GM20431 (cell line): Measurements from ENCODE around the gene ITPRID1.

Experiments used
- in situ Hi-C: fragments of 300-500 bp; cut with MseI, MboI; formaldehyde crosslinking; loops from one replicate; pipeline ENCODE4 v1.15.0; 2020; ENCODE audit warnings: low sequenced_read_pairs; ENCODE audit not compliant: unreplicated experiment

The ITPRID1 gene

DNA sequence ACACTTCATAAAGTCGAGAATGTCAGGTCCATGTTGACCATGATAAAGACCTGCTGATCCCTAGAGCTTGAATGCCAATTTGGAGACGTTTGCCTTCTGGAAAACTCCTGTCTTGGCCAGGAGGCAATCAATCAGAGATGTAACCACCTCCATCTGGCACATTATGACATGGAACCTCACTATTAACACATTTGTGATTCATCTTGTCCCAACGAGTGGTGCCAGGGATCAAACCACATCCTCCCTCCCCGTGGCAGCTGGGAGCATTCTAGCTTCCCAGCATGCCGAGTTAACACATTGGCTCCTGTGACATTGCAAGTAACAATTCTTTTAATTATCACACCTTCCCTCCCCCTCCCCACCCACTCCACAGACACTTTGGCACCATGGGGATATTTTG, 89.2 kb downstream of the ITPRID1 start:
- in situ Hi-C loops: no loop called here

DNA sequence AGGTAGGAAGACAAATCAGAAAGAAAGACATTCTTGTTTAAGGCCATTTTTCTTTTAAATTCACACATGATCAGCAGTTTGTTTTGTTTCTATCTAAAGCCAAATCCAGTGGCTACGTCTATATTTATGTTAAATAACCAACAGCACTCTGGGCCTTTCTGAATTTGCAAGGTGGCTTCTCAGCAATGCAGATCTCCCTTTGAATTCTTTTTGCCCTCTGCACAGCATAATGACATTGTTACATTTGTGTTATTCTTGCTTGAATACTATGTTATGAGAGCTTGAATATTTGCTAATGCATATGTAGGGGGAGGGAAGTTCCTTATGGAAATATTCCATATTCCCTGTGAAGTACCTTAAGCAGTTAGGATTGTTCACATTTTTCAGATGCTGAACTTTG, 99.7 kb downstream of the ITPRID1 start:
- in situ Hi-C loops: no loop called here

DNA sequence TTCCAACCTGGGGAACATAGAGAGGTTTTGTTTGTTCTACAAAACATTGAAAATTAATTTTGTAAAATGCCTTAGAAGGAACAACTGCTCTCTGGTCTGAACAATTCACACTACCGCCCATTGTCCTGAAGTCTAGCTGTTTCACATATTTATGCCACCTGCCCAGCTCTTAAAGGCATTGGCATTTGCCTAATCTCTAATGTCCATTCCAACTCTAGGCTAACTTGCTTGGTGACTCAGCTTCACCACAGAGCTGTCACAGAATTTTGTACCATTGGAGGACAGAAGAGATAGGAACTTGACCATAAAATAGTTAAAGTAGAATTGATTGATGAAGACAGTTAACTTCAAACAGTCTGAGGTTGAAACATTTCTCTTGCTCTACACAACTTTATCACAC, 119.6 kb downstream of the ITPRID1 start:
- in situ Hi-C loops: no loop called here

DNA sequence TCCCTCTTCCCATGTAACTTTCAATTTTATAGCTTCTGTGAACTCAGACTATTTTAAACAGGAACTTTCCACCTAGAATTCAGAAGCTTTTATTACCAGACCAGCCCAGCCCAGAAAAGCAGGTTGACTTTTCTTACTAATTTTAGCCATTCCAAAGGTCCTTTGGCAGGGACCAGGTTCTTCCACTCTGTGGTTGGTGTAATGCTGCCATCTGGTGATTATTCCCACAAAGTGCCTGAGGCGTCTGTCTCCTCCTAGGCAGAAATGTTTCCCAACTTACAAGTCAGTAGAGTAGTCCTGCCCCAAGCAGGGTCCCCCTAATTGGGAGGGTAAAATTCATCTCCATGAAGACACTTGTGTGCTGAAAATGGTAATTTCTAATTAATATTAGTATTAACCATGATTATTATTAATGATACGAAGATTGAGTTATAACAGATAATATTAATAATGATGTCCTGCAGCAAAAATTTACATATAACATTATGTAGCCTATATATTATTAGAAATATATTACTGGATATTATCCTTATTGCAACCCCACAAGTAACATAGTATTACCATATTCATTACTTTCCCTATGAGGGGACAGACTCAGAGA, 120.1 kb downstream of the ITPRID1 start:
- in situ Hi-C loops: no loop called here

DNA sequence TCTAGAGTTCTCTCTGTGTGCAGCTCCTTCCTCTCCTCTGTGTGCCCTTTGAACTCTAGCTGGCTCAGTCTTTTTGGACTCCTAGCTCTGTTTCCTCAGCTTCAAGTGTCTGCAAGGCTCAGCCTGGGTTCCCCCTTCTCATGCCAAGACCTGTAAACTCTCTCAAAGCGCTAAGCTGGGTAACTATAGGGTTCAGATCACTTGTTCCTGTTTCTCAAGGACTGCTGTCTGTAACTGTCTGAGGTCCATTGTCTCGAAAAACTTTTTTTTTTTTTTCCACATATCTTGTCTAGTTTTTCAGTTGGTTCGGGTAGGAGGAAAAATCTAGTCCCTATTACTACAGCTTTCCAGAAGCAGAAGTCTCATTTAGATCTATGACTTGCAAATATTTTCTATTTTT, 126.5 kb downstream of the ITPRID1 start:
- in situ Hi-C loops: no loop called here

DNA sequence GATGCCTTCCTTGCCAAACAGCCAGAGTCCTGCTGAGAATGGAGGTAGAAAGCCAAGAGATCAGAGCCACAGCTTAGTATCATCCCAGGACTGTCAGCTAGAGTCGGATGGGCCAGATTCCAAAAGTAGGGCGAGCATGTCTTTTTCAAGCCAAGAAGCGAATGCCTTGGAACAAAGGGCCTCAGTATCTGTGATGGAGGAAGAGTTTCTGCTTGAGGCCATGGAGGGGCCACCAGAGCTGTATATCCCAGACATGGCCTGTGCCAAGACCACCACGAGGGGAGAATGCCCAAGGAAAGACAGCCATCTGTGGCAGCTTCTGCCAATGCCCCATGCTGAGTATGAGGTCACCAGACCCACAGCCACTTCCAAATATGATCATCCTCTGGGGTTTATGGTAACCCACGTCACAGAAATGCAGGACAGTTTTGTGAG, 128.8 kb downstream of the ITPRID1 start:
- in situ Hi-C loops: no loop called here

DNA sequence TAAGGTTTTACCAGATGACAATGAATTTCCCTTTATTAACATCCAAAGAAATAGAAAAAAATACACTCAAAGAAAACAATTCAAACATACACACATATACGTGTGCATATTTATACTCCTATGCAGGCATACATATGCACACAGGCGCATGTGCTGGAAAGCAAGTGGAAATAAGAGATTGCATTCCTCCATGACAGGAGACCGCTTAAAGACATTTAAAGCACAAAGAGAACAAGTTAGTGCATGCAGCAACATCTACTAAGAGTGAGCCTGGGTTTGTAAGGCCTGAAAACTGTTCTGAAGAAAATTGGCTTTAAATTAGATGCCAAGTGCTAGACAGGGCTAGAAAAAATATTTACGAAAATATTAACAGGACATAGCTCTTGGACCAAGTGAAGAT, 133.1 kb downstream of the ITPRID1 start:
- in situ Hi-C loops: no loop called here

DNA sequence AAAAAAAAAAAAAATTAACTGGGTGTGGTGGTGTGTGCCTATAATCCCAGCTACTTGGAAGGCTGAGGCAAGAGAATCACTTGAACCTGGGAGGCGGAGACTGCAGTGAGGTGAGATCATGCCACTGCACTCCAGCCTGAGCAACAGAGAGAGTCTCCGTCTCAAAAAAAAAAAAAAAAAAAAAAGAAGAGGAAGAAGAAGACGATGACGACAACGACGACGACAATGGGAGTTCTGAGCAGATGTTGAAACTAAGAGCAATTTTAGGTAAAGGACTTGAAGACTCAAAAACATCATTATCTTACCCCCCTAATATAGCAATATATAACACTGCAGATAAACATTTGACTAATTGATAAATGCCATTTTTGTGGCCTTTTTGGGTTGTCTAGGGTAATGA, 133.6 kb downstream of the ITPRID1 start:
- in situ Hi-C loops: no loop called here

DNA sequence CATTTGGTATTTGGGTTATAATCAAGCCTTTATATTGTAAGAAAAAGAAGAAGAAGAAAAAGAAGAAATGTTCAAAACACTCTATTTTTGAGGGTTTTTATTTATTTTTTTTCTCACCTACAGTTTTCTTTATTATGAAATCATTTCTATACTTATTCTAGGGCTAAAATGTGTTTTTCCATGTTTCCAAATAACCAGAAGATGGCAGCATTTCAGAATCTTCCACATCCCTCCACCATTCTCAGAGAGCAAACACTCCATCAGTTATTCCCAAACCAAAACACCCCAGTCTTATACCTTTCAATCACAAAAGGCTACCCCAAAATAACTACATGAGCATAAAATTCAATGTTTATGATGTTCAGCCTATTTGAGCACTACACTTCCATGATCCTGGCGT, 134.4 kb downstream of the ITPRID1 start:
- in situ Hi-C loops: no loop called here

DNA sequence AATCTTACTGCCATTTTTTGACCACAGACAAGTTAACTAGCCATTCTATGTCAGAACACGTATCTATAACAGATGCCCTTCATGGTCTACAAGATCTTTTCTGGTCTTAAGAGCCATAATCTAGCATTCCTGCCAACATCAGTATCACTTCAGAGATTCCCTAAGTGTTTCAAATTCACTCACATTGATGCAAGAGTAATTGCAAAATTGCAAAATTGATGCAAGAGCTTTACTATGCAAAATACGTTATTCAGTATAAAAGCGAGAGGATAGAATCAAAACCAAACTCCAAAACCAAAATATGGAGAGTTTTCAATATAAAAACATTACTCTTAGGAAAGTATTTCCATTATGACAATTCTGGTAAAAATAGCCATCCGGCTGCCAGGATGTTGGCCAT, 135.0 kb downstream of the ITPRID1 start:
- in situ Hi-C loops: no loop called here

DNA sequence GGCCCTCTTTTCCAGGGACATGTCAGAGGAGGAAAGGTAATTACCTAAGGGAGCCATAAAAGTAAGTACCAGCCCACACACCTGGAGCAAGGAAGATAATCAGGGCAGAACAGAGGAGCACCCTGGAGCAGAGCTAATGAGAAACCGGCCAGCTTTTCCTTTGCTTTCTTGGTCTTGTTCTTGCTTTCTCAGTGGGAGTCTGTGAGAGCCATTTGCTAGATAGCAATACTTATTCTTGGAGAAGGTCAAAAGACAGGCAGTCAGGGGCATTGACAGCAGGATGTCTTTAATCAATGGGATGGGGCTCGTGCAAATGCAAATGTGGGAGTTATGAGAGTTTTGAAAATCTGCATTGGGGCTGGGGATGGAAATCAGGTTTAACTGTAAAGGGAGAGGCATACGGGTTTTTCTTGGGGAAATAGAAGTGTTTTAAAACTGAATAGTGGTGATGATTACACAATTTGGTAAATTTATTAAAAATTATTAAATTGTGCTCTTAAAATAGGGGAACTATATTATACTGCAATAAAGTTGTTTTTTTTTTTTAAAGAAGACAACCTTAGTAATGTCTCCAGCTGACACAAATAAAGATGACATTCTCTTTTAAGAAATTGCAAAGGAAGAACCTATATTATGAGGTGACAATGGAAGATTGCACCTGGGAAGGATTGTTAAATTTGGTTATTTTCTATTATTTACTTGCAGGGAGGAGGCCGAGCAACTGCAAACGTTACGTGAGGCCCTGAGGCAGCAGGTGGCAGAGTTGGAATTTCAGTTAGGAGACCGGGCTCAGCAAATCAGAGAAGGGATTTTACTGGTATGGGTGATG, 137.6 kb downstream of the ITPRID1 start:
- in situ Hi-C loops: no loop called here

DNA sequence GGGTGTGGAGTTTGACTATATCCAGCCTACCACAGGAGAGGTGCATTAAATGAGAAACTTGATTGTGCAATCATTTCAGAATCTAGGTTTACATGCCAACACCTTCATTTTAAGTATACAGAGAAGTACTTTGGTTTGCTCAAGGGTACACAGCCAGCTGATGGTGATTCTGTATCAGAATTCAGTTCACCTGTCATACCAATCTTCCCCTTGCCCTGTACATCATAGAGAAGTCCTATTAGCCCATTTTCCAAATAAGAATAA, 138.1 kb downstream of the ITPRID1 start:
- in situ Hi-C loops: no loop called here

DNA sequence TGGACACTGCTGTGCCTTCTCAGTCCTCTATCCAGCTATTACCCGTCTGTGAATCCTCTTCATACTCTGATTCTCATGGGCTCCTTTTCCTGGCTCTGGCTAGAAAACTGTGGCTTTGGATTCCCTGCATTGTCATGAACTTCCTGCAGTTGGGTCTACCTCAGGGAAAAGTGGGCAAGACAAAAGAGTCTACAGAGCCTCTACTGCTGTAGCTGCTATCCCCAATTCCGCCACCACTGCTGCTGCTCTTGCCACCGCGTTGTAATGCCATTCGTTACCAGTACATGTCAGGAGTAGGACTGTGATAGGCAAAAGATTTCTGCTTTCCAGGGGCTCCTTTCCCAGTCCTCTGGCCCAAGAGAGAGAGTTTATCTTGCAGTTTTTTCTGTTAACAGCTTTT, 149.2 kb downstream of the ITPRID1 start:
- in situ Hi-C loops: no loop called here

DNA sequence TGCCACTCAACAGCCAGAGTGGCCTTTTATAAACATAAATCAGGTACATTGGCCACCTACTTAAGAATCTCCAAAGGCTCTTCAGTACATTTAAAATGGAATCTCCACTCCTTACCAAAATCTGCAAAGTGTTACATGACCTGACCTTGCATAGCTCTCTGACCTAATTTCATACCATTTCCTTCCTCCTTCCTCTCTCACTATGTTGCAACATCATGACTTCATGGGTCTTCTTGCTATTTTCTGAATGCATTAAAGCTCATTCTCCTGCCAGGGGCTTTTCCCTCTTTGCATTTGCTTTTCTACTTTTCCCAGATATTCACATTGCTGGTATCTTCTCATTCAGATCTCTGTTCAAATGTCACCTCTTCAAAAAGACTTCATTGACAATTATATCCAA, 151.0 kb downstream of the ITPRID1 start:
- in situ Hi-C loops: no loop called here

DNA sequence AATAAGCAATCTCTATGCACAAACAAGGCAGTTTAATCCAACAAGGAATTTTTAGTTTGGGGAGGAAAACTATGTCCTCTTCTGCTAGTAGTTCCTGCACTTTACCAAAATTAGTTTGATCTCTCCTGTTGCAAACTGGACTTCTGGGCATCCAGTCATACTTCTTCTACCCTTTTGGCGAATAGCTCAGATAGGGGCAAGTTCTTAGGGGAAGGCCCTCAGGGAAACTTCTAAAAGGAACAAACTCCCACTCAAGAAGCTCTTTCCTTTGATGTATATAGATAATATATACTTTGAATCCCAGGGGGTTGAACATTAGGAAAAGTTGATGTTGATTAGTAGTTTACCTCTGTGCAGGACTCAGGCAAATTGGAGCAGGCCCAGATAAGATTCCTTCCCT, 151.7 kb downstream of the ITPRID1 start:
- in situ Hi-C loops: no loop called here

DNA sequence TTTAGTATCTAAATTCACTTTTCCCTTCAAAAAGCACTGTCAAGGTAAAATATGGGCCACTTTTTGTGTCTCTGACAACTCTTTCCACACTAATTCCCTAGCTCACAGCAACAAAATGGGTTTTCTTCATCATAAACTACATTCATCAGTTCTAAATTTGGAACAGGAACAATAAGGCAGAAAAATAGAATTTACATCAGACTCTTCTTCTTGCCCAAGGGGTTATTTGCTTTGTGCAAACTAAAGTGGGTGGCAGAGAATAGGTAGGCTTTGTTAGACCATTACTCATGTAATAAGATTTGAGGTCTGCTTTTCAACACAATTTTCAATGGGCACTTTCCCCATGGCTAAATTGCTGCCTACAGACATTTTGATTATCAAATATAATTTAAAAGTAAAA, 155.6 kb downstream of the ITPRID1 start:
- in situ Hi-C loops: no loop called here

DNA sequence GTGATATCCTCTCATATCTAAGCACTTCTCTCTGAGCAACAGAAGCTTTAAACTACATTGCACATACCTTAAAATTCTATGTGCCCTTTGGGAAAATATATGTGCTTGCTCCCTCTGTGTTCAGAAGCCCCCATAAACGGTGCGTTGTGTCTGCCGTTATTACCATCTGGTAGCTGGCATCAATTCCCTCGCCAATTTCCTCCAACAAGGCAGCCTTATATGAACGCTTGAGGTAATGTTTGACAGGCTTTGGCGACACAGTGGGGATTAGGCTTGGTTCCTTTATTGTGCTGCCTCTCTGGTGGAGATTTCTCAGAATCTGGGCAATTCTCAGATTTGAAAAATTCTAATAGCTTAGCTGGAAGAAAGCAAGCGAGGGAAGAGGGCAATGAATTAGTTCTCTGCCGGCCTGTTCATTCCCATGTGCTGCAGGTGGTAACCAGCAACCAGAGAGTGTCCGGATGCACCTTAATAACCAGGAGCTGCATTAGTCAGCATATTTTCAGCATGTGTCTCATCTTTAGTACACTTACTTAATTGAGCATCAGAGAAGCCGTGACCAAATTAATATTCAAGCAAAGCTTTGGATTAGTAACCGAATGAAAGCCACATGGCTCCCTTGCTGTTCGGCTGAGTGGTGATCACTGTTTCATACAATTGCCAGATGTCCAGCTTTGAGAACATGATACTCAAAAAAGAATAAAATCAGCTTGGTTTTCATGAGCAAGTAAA, 165.8 kb downstream of the ITPRID1 start:
- in situ Hi-C loops: no loop called here

DNA sequence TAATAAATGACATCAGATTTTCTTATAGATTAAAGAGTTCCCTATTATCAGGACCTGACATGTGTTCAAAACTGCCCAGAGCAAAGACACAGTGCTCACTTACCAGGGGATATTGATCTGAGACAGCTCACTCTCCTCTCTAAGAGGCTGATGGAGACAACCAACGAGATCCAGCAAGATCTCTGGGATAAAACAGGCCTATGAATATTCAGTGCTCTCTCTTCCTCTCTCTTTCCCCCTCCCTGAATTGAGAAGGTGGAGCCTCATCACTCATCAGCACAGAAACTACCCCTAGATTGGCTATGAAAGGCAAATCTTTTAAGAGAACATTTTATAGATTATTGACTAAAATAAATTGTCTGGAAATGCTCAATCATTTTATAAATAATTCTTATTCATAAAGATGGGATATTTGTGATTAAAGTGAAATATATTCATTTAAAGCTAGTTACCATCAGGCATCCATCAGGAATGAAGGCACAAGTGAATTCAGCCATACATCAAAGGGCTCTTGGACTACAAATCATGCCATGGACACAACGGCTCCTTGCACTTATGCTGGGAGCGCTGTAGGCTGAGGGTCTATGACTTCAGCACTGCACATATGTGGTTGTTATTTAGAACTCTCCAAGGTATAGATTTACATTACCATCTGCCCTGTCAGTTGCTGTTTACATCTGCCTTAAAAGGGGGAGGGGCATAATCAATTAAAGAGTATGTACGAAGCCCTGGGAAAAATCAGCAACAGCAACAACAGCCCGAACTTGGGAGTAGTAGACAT, 169.7 kb downstream of the ITPRID1 start:
- in situ Hi-C loops: no loop called here

DNA sequence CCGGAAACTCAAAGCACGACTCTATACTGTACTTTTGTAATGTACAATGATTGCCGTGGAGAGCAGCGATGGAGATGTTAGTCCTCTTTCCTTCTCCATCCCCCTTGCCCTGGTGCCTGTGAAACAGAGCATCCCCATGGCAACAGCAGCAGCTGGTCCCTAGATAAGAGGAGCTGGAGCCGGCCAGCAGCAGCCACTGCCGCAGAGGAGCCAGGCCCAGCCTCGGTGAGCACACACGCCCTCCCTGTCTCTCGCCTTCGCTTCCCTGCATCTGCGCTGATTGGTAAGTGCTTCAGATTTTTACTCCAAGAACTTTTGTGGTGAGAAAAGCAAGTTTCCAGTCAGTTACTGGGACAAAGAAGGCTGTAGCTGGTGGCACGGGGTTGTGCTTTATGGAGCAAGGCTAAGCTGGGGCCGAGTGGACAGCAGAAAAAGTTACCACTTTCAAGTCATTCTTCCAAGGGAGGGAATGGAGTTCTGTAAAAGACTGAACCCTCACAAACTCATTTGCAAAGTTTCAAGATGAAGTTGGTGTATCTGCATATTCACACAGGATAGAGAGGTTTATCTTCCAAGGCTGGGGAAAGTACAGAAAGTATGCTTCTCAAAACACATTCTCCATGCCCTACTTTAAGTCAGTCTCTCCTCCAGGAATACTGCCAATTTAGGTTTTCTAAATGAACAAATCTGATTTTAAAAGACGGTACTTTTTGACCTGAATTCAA, 173.3 kb downstream of the ITPRID1 start, which contains the start of gene PPP1R17:
PPP1R17 (plus strand) TSS at position 192 of the 725 bp plus-strand sequence. CDS start 5,227 bp downstream, outside the sequence.
- in situ Hi-C loops: no loop called here

DNA sequence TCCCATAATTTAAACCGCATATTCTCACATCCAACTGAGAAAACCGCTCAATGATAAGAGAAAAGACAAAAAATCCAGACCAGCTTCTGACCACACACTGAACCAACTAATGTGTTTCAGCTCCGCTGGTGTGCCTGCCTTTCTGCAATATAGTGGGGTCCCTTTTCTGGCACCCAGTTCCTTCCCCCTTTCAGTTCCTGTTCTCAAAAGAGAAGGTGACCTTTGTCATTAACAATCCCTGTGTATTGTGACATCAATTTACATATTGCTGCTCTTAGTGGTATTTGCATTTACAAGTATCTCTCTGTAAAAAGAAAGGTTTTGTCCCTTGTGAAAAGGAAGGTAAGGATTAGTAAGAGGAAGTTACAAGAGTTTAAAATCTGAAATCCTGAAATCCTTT, 174.5 kb downstream of the ITPRID1 start:
- in situ Hi-C loops: no loop called here
